M059J (cell line): ENCODE measurements around the gene LSG1. TPM values are rescaled to one million over a fixed set of nuclear protein-coding genes. Genes with fewer than 3 reads are reported as not detected.
A peak's percentile ranks its signal among the peaks of the same experiment; 100 is the strongest.

Experiments
- DNase-seq: peaks from one replicate; pipeline ENCODE4 v3.0.0-alpha.2; 2012; ENCODE audit warnings: low read depth
- total RNA-seq: library from RNA; depleted of rRNA; stranded (reverse); fragments of >200 nt; shearing (Covaris generic); gene quantifications from 2 replicates; pipeline ENCODE4 v1.2.3, GENCODE V29; 2014; rRNA removed

The LSG1 gene
- 47.5 and 70.7 TPM in 2 replicates for total RNA-seq

GRCh38 chr3:194671900-194672808 is at the start of gene LSG1:
LSG1 (minus strand) TSS chr3:194672191; CDS start chr3:194672162, 29 bp downstream.
- DNase-seq: peak; percentile 94

GRCh38 chr3:194720048-194720447 is 48.1 kb upstream of the LSG1 start:
- no peak for DNase-seq

- DNase-seq: no peak
These were observed 46.1 kb upstream of the LSG1 start for GRCh38 chr3:194718079-194718478.

GRCh38 chr3:194715022-194715800 is 43.2 kb upstream of the LSG1 start:
- peak; percentile 87 for DNase-seq

- no peak for DNase-seq
These were observed 42.6 kb upstream of the LSG1 start for GRCh38 chr3:194714564-194714963.

- DNase-seq: no peak
These were observed 42.1 kb upstream of the LSG1 start for GRCh38 chr3:194714137-194714455.

GRCh38 chr3:194713299-194714136 is 41.5 kb upstream of the LSG1 start:
- no peak for DNase-seq

GRCh38 chr3:194711913-194712312 is 39.9 kb upstream of the LSG1 start:
- peak; percentile 100 for DNase-seq

GRCh38 chr3:194711286-194711685 is 39.3 kb upstream of the LSG1 start:
- peak; percentile 26 for DNase-seq

- DNase-seq: peak; percentile 33
These were observed 35.2 kb upstream of the LSG1 start for GRCh38 chr3:194707147-194707540.

GRCh38 chr3:194705761-194706160 is 33.8 kb upstream of the LSG1 start:
- DNase-seq: no peak

- DNase-seq: no peak
These were observed 33.2 kb upstream of the LSG1 start for GRCh38 chr3:194705227-194705626.

GRCh38 chr3:194702545-194702944 is 30.6 kb upstream of the LSG1 start:
- DNase-seq: no peak

GRCh38 chr3:194696702-194697101 is 24.7 kb upstream of the LSG1 start:
- DNase-seq: no peak

GRCh38 chr3:194691481-194692283 is 19.7 kb upstream of the LSG1 start:
- DNase-seq: no peak

- DNase-seq: peak; percentile 71
These were observed 18.7 kb upstream of the LSG1 start for GRCh38 chr3:194690501-194691372.

- peak; percentile 34 for DNase-seq
These were observed 17.5 kb upstream of the LSG1 start for GRCh38 chr3:194689493-194689944.

GRCh38 chr3:194688946-194689345 is 17.0 kb upstream of the LSG1 start:
- DNase-seq: no peak

- peak; percentile 41 for DNase-seq
These were observed 16.3 kb upstream of the LSG1 start for GRCh38 chr3:194688200-194688740.
